Effector memory CD4-positive, alpha-beta T cell (primary cell): ENCODE data around the gene CNKSR1.

ENCODE experiments used
- DNase-seq, 3 donors: peaks; one replicate each; pipeline ENCODE4 v3.0.0-alpha.2; 2020
- H3K27ac ChIP-seq: 2 replicates; pipeline ENCODE4 v1.7.0; 2013; ENCODE audit warnings: mild to moderate bottlenecking, low read length, moderate library complexity; ENCODE audit not compliant: insufficient read depth, poor library complexity, severe bottlenecking
- H3K27me3 ChIP-seq: replicated peaks from 2 replicates; pipeline ENCODE4 v1.7.0; 2013; ENCODE audit warnings: mild to moderate bottlenecking, low read length; ENCODE audit not compliant: insufficient read depth, control insufficient read depth, poor library complexity, severe bottlenecking
- H3K36me3 ChIP-seq: 2 replicates; pipeline ENCODE4 v1.7.0; 2013; ENCODE audit warnings: mild to moderate bottlenecking, low read length, moderate library complexity; ENCODE audit not compliant: control insufficient read depth, insufficient read depth
- H3K4me1 ChIP-seq: 2 replicates; pipeline ENCODE4 v1.7.0; 2013; ENCODE audit warnings: low read length, mild to moderate bottlenecking; ENCODE audit not compliant: control insufficient read depth, insufficient read depth, poor library complexity, severe bottlenecking
- H3K4me3 ChIP-seq: 2 replicates; pipeline ENCODE4 v1.7.0; 2013; ENCODE audit warnings: low read length, low read depth, mild to moderate bottlenecking; ENCODE audit not compliant: insufficient read depth, poor library complexity, severe bottlenecking
- H3K9me3 ChIP-seq: 2 replicates; pipeline ENCODE4 v1.7.0; 2013; ENCODE audit warnings: mild to moderate bottlenecking, low read length, moderate library complexity; ENCODE audit not compliant: control insufficient read depth

CNKSR1 gene

DNA sequence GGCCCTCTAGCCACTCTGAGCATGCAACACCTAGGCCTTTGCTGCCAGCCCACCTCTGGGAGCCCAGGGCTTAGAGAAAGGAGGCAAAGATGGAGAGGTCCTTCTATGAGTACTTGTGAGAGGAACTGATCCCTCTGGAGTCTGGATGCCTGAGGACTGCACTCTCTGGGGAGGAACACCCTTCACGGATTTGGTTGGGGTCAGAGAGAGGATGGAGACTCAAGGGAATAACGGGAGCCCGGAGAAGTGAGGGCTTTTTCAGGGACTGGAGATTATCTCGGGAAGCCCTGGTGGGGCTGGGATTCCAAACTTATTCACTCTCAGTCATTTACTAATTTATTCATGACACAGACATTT lies 8.1 kb upstream of the CNKSR1 start:
- H3K27me3 ChIP-seq: no peaks in the 10 kb centered on the region
- H3K27ac ChIP-seq: peak overlapping the region; percentile 74
- peak overlapping the region; percentile 92 for H3K4me3 ChIP-seq
- no peak for DNase-seq
- H3K4me1 ChIP-seq: peaks cover 9% of the 10 kb centered on the region
- H3K9me3 ChIP-seq: no peaks in the 10 kb centered on the region
- no peaks in the 10 kb centered on the region for H3K36me3 ChIP-seq

- Histone ChIP-seq H3K9me3 (no peaks in the 10 kb centered on the region), H3K4me3 (peak within 1 kb of the TSS; percentile 92), H3K4me1 (peaks cover 6% of the 10 kb centered on the region), H3K27ac (peak within 1 kb of the TSS; percentile 74), H3K36me3 (no peaks in the 10 kb centered on the region), H3K27me3 (no peaks in the 10 kb centered on the region)
- DNase-seq: peak; percentile 65 to 82 (median 75)
Observed at GRCh38 chr1:26169669-26170471, 7.4 kb upstream of the CNKSR1 start, which contains the start of gene ZNF593. Gene ZNF593 (plus strand): TSS chr1:26169908. CDS start chr1:26169984, 76 bp downstream.

DNA sequence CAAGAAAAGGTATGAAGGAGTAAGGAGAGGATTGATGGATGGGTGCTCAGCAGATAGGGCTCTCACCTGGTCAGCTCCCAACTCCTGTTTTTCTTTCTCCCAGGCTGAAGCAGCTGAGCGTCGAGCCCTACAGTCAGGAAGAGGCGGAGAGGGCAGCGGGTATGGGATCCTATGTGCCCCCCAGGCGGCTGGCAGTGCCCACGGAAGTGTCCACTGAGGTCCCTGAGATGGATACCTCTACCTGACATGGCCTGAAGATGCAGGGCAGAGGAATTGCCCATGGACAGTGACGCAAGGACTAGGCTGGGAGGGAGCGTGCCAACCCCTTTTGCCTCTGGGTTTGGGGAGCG lies 6.8 kb upstream of the CNKSR1 start:
- Histone ChIP-seq H3K27me3 (no peaks in the 10 kb centered on the region), H3K4me3 (peak overlapping the region; percentile 92), H3K9me3 (no peaks in the 10 kb centered on the region), H3K4me1 (peaks cover 6% of the 10 kb centered on the region), H3K27ac (no peak overlapping the region), H3K36me3 (no peaks in the 10 kb centered on the region)
- no peak for DNase-seq

- no peaks in the 10 kb centered on the region for H3K27me3 ChIP-seq
- H3K9me3 ChIP-seq: no peaks in the 10 kb centered on the region
- no peak for DNase-seq
- H3K27ac ChIP-seq: no peak within 1 kb of the TSS
- H3K4me1 ChIP-seq: peaks cover 6% of the 10 kb centered on the region
- H3K36me3 ChIP-seq: no peaks in the 10 kb centered on the region
- H3K4me3 ChIP-seq: peak within 1 kb of the TSS; percentile 92
Observed at GRCh38 chr1:26171084-26172072, 5.9 kb upstream of the CNKSR1 start, which contains the start of gene ZNF593OS. Gene ZNF593OS (minus strand): TSS chr1:26171832. CDS start chr1:26171661, 171 bp downstream.

GRCh38 chr1:26175346-26175745 lies 1.9 kb upstream of the CNKSR1 start:
- H3K9me3 ChIP-seq: no peaks in the 10 kb centered on the region
- peaks cover 4% of the 10 kb centered on the region for H3K4me1 ChIP-seq
- H3K4me3 ChIP-seq: no peak overlapping the region
- H3K27ac ChIP-seq: no peak overlapping the region
- no peaks in the 10 kb centered on the region for H3K36me3 ChIP-seq
- DNase-seq: no peak
- no peaks in the 10 kb centered on the region for H3K27me3 ChIP-seq

GRCh38 chr1:26180010-26180506 lies 2.8 kb downstream of the CNKSR1 start:
- no peaks in the 10 kb centered on the region for H3K36me3 ChIP-seq
- DNase-seq: no peak
- H3K27me3 ChIP-seq: no peaks in the 10 kb centered on the region
- H3K4me3 ChIP-seq: no peak overlapping the region
- no peak overlapping the region for H3K27ac ChIP-seq
- H3K9me3 ChIP-seq: no peaks in the 10 kb centered on the region
- no peaks in the 10 kb centered on the region for H3K4me1 ChIP-seq

GRCh38 chr1:26181586-26182382 lies 4.5 kb downstream of the CNKSR1 start:
- Histone ChIP-seq H3K4me1 (no peaks in the 10 kb centered on the region), H3K4me3 (no peak overlapping the region), H3K27ac (no peak overlapping the region), H3K9me3 (no peaks in the 10 kb centered on the region), H3K36me3 (no peaks in the 10 kb centered on the region), H3K27me3 (no peaks in the 10 kb centered on the region)
- DNase-seq: no peak

- H3K36me3 ChIP-seq: no peaks in the 10 kb centered on the region
- H3K4me1 ChIP-seq: no peaks in the 10 kb centered on the region
- no peak for DNase-seq
- H3K4me3 ChIP-seq: no peak overlapping the region
- H3K9me3 ChIP-seq: no peaks in the 10 kb centered on the region
- no peaks in the 10 kb centered on the region for H3K27me3 ChIP-seq
- H3K27ac ChIP-seq: no peak overlapping the region
Observed at GRCh38 chr1:26182383-26182696, 5.0 kb downstream of the CNKSR1 start.

DNA sequence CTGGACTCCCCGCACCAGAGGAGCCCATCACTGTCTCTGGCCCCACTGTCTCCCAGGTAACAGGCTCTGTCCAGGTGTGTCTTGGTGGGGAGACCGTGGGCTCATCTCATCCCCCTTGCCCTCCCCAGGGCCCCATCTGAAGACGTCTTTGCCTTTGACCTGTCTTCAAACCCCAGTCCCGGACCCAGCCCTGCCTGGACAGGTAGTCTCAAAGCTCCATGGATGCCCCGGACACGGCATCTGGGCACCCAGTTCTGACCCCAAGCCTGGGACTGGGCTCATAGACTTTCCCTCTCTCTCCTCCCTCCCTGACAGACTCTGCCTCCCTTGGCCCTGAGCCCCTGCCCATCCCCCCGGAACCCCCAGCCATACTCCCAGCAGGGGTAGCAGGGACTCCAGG lies 6.8 kb downstream of the CNKSR1 start:
- Histone ChIP-seq H3K27me3 (no peaks in the 10 kb centered on the region), H3K9me3 (no peaks in the 10 kb centered on the region), H3K36me3 (no peaks in the 10 kb centered on the region), H3K4me1 (no peaks in the 10 kb centered on the region), H3K4me3 (no peak overlapping the region), H3K27ac (no peak overlapping the region)
- no peak for DNase-seq
